HL-60 (cell line): ENCODE measurements around the gene DPYSL4.

Source experiments
- DNase-seq, 2 experiments: peaks; one replicate each; pipeline ENCODE4 v3.0.0-alpha.2; 2010 to 2020; ENCODE audit warnings: low read depth in 1 of 2, low spot score in 1 of 2
- H3K27ac ChIP-seq: fragments of 250-450 bp; sonication (Bioruptor Pico); replicated peaks from 2 replicates; pipeline ENCODE4 v1.5.1; 2020; ENCODE audit warnings: mild to moderate bottlenecking, moderate library complexity
- H3K27me3 ChIP-seq: fragments of 250-450 bp; sonication (Bioruptor Pico); 2 replicates; pipeline ENCODE4 v1.5.1; 2021; ENCODE audit warnings: mild to moderate bottlenecking, moderate library complexity; ENCODE audit not compliant: insufficient read depth, poor library complexity, severe bottlenecking
- H3K4me3 ChIP-seq: replicated peaks from 2 replicates; pipeline ENCODE4 v1.5.1; 2011; ENCODE audit warnings: mild to moderate bottlenecking, control low read depth, low read length; ENCODE audit not compliant: insufficient read depth
- CTCF ChIP-seq: IDR thresholded peaks from one replicate; pipeline ENCODE4 v1.5.1; 2011; ENCODE audit warnings: low read length, control low read depth, inconsistent platforms; ENCODE audit not compliant: insufficient read depth
- GABPA ChIP-seq: IDR thresholded peaks from 2 replicates; pipeline ENCODE4 v1.6.1; 2012; ENCODE audit warnings: low read depth
- POLR2AphosphoS5 ChIP-seq: IDR thresholded peaks from 2 replicates; pipeline ENCODE4 v1.6.1; 2012; ENCODE audit warnings: low read depth
- SPI1 ChIP-seq: IDR thresholded peaks from 2 replicates; pipeline ENCODE4 v1.6.1; 2012; ENCODE audit warnings: low read depth, mild to moderate bottlenecking, borderline replicate concordance
- TF ChIP-seq, protein P1 (sequence below): IDR thresholded peaks from 2 replicates; pipeline ENCODE4 v1.6.1; 2012; ENCODE audit warnings: low read depth; ENCODE audit not compliant: insufficient replicate concordance

The DPYSL4 gene

DNA sequence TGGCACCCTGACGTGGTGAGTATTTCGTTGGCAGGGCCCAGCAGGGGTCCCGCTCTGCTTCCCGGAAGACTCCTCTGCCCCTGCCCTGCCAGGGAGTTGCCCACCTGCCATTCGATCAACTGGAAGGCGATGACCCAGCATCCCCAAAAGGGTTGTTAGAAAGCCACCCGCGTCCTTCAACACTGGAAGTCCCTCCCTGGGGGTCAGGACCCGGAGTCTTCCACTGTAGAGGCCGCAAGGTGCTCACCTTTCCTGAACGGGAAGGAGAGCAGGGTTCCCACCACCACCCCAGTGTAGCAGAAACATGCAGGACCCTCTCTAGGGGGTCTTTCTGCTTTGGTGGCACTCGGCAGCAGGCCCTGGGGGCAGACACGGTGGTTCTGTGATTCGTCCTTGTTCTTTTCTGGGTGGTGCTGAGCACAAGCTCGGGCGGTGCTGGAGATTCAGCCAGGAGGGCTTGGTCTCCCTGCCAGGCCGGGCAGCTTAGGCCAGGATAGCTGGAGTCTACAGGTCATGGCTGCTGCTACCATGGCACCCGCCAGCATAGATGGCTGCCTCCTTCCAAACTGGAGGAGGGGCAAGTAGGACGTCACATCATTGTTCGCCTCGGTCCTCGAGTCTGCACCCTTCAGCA, 19.6 kb upstream of the DPYSL4 start:
- Histone ChIP-seq H3K4me3 (no peak overlapping the region), H3K27me3 (peaks cover under 1% of the 10 kb centered on the region), H3K27ac (no peak overlapping the region)
- TF ChIP-seq SPI1, result no peak
- TF ChIP-seq POLR2AphosphoS5, result no peak
- TF ChIP-seq CTCF, result no peak
- TF ChIP-seq, protein P1, sequence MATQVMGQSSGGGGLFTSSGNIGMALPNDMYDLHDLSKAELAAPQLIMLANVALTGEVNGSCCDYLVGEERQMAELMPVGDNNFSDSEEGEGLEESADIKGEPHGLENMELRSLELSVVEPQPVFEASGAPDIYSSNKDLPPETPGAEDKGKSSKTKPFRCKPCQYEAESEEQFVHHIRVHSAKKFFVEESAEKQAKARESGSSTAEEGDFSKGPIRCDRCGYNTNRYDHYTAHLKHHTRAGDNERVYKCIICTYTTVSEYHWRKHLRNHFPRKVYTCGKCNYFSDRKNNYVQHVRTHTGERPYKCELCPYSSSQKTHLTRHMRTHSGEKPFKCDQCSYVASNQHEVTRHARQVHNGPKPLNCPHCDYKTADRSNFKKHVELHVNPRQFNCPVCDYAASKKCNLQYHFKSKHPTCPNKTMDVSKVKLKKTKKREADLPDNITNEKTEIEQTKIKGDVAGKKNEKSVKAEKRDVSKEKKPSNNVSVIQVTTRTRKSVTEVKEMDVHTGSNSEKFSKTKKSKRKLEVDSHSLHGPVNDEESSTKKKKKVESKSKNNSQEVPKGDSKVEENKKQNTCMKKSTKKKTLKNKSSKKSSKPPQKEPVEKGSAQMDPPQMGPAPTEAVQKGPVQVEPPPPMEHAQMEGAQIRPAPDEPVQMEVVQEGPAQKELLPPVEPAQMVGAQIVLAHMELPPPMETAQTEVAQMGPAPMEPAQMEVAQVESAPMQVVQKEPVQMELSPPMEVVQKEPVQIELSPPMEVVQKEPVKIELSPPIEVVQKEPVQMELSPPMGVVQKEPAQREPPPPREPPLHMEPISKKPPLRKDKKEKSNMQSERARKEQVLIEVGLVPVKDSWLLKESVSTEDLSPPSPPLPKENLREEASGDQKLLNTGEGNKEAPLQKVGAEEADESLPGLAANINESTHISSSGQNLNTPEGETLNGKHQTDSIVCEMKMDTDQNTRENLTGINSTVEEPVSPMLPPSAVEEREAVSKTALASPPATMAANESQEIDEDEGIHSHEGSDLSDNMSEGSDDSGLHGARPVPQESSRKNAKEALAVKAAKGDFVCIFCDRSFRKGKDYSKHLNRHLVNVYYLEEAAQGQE, result no peak
- TF ChIP-seq GABPA, result no peak
- DNase-seq, result no peak

DNA sequence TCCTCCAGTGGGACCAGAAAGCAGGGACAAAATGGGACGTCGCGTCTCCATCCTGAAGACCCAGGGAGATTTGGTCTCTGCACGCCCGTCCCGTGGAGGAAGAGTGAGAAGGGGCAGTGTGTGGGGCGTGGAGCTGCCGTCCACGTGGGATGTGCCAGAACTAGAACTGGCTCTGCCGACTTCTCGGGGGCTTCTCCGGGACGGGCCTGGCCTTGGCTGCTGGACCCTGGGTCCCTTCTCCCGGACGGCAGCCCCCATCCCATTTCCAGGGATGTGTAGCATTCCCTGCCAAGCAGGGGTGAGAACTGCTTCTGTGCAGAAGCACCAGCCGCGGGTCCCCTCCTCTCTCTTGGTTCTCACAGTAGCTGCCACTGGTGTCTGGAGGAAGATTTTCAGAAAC, 18.8 kb upstream of the DPYSL4 start:
- Histone ChIP-seq H3K27ac (no peak overlapping the region), H3K27me3 (no peaks in the 10 kb centered on the region), H3K4me3 (no peak overlapping the region)
- no peak for DNase-seq
- TF ChIP-seq SPI1, result no peak
- no peak for TF ChIP-seq GABPA
- TF ChIP-seq CTCF, result no peak
- no peak for TF ChIP-seq POLR2AphosphoS5
- TF ChIP-seq, protein P1, result no peak

DNA sequence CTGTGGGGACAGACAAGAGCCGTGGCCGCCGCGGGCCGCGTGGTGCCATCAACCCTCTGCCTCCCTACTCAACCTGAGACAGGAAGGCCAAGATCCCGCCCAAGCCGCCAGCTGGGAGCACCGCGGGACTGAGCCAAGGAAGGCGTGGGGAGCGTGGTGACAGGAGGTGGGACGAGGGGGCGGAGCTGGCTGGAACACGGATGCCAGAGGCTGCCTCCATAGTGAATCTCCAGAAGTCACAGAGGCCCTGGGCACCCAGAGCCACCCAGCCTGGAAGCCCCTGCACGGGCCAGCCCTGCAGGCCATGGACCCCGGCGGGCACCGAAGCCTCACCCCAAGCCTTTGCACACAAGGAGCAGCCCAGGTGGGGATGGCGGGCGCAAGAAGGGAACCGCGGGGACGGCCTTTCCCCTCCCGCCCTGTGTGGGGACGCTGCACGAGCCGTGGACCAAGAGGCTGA, 18.1 kb upstream of the DPYSL4 start:
- TF ChIP-seq POLR2AphosphoS5 (no peak), SPI1 (no peak), GABPA (no peak), CTCF (no peak)
- TF ChIP-seq, protein P1, result no peak
- DNase-seq, result no peak
- no peaks in the 10 kb centered on the region for H3K27me3 ChIP-seq
- no peak overlapping the region for H3K4me3 ChIP-seq
- no peak overlapping the region for H3K27ac ChIP-seq
